ENCODE data around the gene LATS2.
"Not testable (repeated sequence)": the region's sequence is repeated elsewhere in the genome, so short reads cannot be mapped to it uniquely, and the experiment has no call there.

Gene LATS2

GRCh38 chr13:20972731-20973130 lies 88.7 kb downstream of the LATS2 start:
- in situ Hi-C loops (cut with HindIII; ENCODE audit: low sequenced_read_pairs) = loop anchor here (5.0 kb wide), 1 partner anchor 50 kb away; no protein-coding TSS in a partner anchor

DNA sequence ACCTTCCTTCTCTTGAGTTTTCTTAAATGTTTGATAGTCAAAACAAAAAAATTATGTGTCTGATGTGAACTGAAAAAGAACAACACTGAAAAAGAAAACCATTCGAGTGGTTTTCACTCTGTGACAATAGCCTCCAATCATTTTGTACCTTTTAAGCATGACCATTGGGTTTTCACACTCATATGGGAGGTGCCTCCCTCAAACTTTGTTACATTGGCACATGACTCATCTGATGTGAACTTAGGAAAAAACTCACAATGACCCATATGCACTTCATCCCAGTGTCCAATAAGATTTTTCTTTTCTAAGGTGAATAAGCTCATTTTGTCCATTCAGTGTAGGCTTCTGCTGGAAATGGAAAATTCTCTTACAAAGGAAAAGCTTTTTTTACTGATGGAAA lies 92.2 kb downstream of the LATS2 start:
- in situ Hi-C loops (cut with HindIII; ENCODE audit: low sequenced_read_pairs) = no loop called here

GRCh38 chr13:20968745-20969144 lies 92.6 kb downstream of the LATS2 start:
- in situ Hi-C loops (cut with HindIII; ENCODE audit: low sequenced_read_pairs) = no loop called here

DNA sequence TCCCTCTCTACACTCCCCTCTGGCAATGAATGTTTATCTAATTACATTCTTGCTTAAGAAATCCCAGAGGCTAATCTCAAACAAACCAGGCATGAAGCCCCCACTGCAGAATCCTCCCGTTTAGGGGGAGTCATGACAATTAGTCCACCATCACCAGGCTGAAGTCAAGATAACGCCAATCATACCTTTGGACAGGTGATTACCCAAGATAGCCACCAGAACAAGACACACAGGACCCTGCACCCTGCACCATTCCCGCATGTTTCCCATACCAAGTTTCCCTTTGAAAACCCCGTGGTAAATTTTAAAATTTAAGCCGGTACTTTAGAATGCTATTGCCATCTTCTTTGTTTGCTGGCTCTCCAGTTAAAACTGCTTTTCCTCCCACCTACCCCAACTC lies 94.0 kb downstream of the LATS2 start:
- in situ Hi-C loops (cut with HindIII; ENCODE audit: low sequenced_read_pairs) = no loop called here

DNA sequence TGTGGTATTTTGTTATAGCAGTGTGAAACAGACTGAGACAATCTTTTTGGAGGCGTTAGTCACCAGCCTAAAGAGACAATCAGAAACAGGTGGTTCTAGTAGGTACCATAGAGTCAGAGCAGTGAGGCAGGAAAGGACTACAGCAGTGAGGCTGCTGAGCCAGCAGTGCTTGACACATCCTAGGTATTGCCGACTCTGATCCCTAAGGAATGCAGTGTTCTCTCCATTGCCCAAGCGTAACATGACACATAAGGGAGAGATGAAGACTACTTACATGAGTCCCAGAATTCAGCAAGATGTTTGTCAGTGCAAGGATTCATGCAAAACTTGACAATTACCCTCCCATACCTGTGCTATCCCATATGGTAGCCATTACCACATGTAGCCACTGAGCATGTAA lies 96.5 kb downstream of the LATS2 start:
- in situ Hi-C loops (cut with HindIII; ENCODE audit: low sequenced_read_pairs) = no loop called here

DNA sequence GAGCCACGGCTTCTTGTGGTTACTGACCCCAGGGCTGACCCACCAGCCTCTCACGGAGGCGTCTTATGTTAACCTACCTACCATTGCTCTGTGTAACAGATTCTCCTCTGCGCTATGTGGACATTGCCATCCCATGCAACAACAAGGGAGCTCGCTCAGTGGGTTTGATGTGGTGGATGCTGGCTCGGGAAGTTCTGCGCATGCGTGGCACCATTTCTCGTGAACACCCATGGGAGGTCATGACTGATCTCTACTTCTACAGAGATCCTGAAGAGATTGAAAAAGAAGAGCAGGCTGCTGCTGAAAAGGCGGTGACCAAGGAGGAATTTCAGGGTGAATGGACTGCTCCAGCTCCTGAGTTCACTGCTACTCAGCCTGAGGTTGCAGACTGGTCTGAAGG lies 99.7 kb downstream of the LATS2 start:
- in situ Hi-C loops (cut with HindIII; ENCODE audit: low sequenced_read_pairs) = not testable (repeated sequence)

DNA sequence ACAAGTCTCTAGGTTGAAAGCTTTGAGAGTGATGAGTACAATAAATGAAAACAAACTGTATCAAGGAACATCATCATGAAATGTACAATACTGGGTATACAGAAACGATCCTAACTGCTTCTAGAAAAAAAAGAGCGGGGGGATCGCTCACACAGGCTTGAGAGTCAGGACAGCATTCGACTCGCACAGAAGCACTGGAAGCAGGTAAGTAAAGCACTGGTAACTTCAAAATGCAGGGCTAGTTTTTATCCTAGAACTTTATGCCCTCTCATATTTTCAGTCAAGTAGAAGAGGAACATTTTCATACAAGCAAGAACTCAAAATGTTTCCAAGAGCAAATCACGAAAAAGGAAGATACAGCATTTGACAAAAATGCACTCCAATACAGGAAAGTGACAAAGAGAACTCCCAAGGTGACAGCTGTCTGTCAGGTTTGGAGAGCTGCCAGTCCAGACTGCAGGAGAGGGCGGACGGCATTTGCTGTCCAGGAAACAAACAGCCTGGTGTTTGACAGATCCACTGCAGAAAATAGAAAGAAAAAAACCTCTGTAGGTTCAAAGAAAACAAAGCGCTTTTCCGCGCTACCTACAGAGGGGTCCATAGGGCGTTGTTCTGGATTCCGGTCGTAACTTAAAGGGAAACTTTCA lies 100.6 kb downstream of the LATS2 start:
- in situ Hi-C loops (cut with HindIII; ENCODE audit: low sequenced_read_pairs) = no loop called here

GRCh38 chr13:20957049-20957620 lies 104.3 kb downstream of the LATS2 start:
- in situ Hi-C loops (cut with HindIII; ENCODE audit: low sequenced_read_pairs) = not testable (repeated sequence)

DNA sequence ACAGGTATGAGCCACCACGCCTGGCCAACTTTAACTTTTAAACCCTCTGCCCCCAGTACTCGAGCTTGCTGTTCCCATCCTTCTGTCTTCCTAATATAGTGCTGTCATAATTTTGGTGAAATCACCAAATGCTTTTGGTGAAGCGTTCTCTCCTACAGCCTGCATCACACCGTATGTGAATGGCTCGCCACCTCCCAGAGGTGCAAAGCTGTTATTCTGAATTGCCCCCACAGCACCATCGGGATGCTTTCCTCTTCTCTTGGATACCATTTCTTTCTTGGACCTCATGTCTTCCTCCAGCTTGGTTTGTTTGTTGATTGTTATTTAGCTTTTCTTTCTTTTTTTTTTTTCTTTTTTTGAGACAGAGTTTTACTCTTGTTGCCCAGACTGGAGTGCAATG lies 105.9 kb downstream of the LATS2 start:
- in situ Hi-C loops (cut with HindIII; ENCODE audit: low sequenced_read_pairs) = no loop called here

DNA sequence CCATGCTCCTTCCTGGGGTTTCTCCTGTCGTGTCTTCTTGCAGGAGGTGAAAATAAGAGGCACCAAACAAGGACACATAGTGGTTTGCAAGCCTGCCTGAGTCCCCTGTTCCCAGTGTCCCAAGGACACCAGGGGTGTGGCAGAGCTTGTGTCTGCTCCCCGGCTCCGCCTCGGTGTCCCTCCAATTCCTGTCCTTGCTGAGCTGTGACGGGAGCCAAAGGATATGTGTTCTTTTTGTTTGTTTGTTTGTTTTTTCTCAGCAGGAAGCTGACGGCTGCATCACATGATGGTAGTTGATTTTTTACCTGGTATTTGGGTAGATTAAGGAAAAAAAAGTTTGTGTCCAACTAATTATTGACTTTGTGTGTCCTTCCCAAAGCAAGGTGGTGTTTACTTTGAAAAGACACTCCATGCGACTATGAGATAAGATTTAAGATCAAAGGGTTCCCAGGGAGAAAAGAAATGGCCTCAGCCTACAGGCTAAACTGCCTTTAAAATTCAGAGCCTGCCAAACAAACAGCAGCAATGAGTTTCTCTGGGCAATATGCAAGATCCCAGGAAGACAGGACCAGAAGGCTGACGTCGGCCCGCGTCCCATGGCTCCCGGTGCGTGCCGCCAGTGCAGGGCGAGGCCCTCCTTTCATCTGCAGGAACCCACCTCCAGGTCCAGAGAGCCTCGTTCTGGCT lies 108.0 kb downstream of the LATS2 start:
- in situ Hi-C loops (cut with HindIII; ENCODE audit: low sequenced_read_pairs) = no loop called here

GRCh38 chr13:20952838-20953237 lies 108.5 kb downstream of the LATS2 start:
- in situ Hi-C loops (cut with HindIII; ENCODE audit: low sequenced_read_pairs) = no loop called here

GRCh38 chr13:20948001-20948400 lies 113.4 kb downstream of the LATS2 start:
- in situ Hi-C loops (cut with HindIII; ENCODE audit: low sequenced_read_pairs) = not testable (repeated sequence)

- in situ Hi-C loops (cut with HindIII; ENCODE audit: low sequenced_read_pairs) = no loop called here
These were observed 115.4 kb downstream of the LATS2 start for GRCh38 chr13:20945952-20946383.

DNA sequence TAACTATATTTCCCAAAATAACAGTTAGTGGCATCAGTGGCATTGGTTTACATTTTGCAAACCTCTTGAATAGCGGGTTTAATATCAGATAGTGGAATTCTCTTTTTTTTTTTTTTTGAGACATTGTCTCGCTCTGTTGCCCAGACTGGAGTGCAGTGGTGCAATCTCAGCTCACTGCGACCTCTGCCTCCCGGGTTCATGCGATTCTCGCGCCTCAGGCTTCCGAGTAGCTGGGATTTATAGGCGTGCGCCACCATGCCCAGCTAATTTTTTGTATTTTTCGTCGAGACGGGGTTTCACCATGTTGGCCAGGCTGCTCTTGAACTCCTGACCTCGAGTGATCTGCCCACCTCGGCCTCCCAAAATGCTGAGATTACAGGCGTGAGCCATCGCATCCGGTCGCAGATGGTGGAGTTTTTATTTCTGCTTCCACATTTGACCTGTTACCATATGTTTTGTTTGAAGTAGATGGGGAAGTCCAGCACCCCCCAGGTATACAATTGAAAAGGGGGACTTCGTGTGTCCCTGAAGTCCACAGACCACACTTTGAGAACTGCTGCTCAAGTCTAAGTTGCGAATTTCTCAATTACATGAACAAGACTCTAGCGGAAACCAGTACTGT lies 118.3 kb downstream of the LATS2 start:
- in situ Hi-C loops (cut with HindIII; ENCODE audit: low sequenced_read_pairs) = no loop called here

- in situ Hi-C loops (cut with HindIII; ENCODE audit: low sequenced_read_pairs) = not testable (repeated sequence)
These were observed 120.9 kb downstream of the LATS2 start for GRCh38 chr13:20940511-20940910.

- in situ Hi-C loops (cut with HindIII; ENCODE audit: low sequenced_read_pairs) = no loop called here
These were observed 121.3 kb downstream of the LATS2 start for GRCh38 chr13:20940083-20940482.

DNA sequence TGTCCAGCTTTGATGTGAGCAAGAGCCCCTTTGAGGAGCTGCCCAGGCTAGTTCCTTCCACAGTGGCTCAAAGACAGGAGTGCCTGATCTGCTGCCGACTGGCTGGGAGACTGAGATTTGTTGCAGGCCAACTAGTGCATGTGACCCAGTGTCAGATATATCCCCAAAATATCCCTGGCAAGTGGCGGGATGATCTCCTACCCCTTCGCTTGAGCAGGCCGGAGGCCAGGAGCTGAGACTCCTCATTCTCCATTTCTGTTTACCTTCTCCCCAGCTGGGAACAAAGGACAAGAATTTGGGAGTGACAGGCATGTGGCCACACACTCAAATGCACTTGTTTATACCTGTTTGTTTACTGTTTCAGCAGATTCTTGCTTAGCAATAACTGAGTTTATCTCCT lies 121.7 kb downstream of the LATS2 start:
- in situ Hi-C loops (cut with HindIII; ENCODE audit: low sequenced_read_pairs) = no loop called here

DNA sequence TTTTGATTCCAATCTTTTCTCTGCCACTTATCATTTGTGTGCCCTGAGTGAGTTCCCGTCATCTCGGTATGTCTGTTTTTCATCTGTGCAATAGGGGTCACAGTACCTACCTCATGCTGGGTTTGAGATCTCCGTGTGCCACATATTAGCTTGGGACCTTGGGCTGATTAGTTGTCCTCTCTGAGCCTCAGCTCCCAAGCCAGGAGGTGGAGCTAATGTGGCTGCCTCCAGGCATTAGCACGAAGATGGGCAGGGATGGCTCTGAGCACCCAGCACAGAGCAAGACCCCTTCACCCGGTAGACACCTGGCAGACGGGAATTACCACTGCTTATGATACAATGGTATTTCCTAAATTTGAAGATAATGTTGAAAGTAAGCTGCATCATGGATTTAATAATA lies 123.1 kb downstream of the LATS2 start:
- in situ Hi-C loops (cut with HindIII; ENCODE audit: low sequenced_read_pairs) = no loop called here

DNA sequence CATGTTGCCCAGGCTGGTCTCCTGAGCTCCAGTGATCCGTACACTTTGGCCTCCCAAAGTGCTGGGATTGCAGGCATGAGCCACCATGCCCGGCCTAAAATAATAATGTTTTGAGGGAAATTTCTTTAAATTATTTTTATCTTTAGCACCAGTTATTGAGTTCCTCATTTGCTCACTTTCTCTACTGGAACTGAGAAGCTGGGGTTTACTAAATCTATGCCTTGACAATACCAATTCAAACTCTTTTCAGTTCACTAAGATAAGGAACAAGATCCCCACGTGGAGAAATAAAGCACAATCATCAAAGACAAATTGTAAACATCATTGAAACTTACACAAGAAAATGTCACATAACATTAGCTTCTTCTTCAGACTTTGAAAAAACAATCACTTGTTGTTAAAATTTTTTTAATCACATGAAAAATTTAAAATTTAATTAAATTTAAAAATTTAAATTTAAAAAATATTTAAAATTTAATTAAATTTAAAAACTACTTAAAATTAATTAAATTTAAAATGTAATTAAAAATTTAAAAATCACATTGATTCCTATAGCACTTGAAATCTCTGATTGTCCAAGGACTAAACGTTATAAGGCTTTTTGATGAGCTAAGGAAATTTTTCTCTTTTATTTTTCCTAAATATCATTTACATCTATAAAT lies 133.7 kb downstream of the LATS2 start:
- in situ Hi-C loops (cut with HindIII; ENCODE audit: low sequenced_read_pairs) = loop anchor here (10.0 kb wide), 1 partner anchor 83 kb away; no protein-coding TSS in a partner anchor

DNA sequence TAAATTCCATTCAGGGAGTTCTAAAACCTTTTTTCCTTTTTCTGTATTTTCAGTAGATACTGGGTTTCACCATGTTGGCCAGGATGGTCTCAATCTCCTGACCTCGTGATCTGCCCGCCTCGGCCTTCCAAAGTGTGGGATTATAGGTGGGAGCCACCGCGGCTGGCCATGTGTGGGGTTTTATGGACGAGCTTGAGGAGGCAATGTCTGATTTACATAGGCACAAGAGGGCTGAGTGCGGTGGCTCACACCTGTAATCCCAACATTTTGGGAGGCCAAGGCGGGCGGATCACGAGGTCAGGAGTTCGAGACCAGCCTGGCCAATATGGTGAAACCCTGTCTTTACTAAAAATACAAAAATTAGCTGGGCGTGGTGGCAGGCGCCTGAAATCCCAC lies 136.0 kb downstream of the LATS2 start:
- in situ Hi-C loops (cut with HindIII; ENCODE audit: low sequenced_read_pairs) = loop anchor here (10.0 kb wide), 1 partner anchor 81 kb away; no protein-coding TSS in a partner anchor

- in situ Hi-C loops (cut with HindIII; ENCODE audit: low sequenced_read_pairs) = loop anchor here (10.0 kb wide), 1 partner anchor 80 kb away; no protein-coding TSS in a partner anchor
These were observed 136.5 kb downstream of the LATS2 start for GRCh38 chr13:20924758-20925394.
